Esophagus muscularis mucosa (tissue), 3 donors: ENCODE results near the gene CHI3L2.

Experiments
- CTCF ChIP-seq, 3 experiments: fragments of 200-600 bp in 2 of 3; fragments of 450-650 bp in 1 of 3; sonication (generic) in 2 of 3; IDR thresholded peaks; one replicate each; pipeline ENCODE4 v1.5.1; 2017 to 2019; ENCODE audit warnings: antibody characterized with exemption in 3 of 3, mild to moderate bottlenecking in 2 of 3, moderate library complexity in 1 of 3
- POLR2A ChIP-seq: fragments of 450-650 bp; IDR thresholded peaks from one replicate; pipeline ENCODE4 v1.6.1; 2017; ENCODE audit warnings: antibody characterized with exemption, moderate library complexity, mild to moderate bottlenecking, low read depth
- POLR2AphosphoS5 ChIP-seq, 2 donors: sonication (generic); formaldehyde crosslinking; IDR thresholded peaks; one replicate each; pipeline ENCODE4 v1.6.1; 2017; ENCODE audit warnings: antibody characterized with exemption in 2 of 2

GRCh38 chr1:111279144-111279543, 51.6 kb downstream of the CHI3L2 start:
- TF ChIP-seq CTCF (IDR thresholded peaks at IDR 0.05): no peak
- no peak for TF ChIP-seq POLR2A
- no peak for TF ChIP-seq POLR2AphosphoS5 (IDR thresholded peaks at IDR 0.05)
